Left forelimb (tissue), 1 donor: ENCODE measurements around the gene C1QTNF7.

Source experiments
- DNase-seq: peaks from one replicate; pipeline ENCODE4 v3.0.0-alpha.2; 2018; ENCODE audit warnings: low spot score

Gene C1QTNF7

GRCh38 chr4:15427701-15428100, at the start of gene C1QTNF7:
Gene C1QTNF7, plus strand, starts transcription at chr4:15428033. Its CDS starts 7,711 bp downstream, at chr4:15435744.
- no peak for DNase-seq

- DNase-seq = no peak
These were observed 49.8 kb upstream of the C1QTNF7 start for GRCh38 chr4:15378062-15378461.

- no peak for DNase-seq
These were observed 49.3 kb upstream of the C1QTNF7 start for GRCh38 chr4:15378493-15378892.

- no peak for DNase-seq
These were observed 46.0 kb upstream of the C1QTNF7 start for GRCh38 chr4:15381806-15382338.

- DNase-seq = no peak
These were observed 45.1 kb upstream of the C1QTNF7 start for GRCh38 chr4:15382669-15383273.

GRCh38 chr4:15385515-15385914, 42.3 kb upstream of the C1QTNF7 start:
- no peak for DNase-seq

- no peak for DNase-seq
These were observed 41.9 kb upstream of the C1QTNF7 start for GRCh38 chr4:15385928-15386327.

GRCh38 chr4:15390494-15390893, 37.3 kb upstream of the C1QTNF7 start:
- DNase-seq = no peak

GRCh38 chr4:15392053-15392805, 35.6 kb upstream of the C1QTNF7 start:
- no peak for DNase-seq

- no peak for DNase-seq
These were observed 32.5 kb upstream of the C1QTNF7 start for GRCh38 chr4:15395311-15395710.

- DNase-seq = no peak
These were observed 31.6 kb upstream of the C1QTNF7 start for GRCh38 chr4:15396157-15396800.

- no peak for DNase-seq
These were observed 29.8 kb upstream of the C1QTNF7 start for GRCh38 chr4:15398001-15398400.

- no peak for DNase-seq
These were observed 29.1 kb upstream of the C1QTNF7 start for GRCh38 chr4:15398732-15399131.

- DNase-seq = no peak
These were observed 27.6 kb upstream of the C1QTNF7 start for GRCh38 chr4:15400226-15400625.

GRCh38 chr4:15400981-15401671, 26.7 kb upstream of the C1QTNF7 start:
- DNase-seq = no peak

GRCh38 chr4:15402146-15402545, 25.7 kb upstream of the C1QTNF7 start:
- DNase-seq = no peak

- no peak for DNase-seq
These were observed 24.9 kb upstream of the C1QTNF7 start for GRCh38 chr4:15402974-15403373.

GRCh38 chr4:15405018-15405417, 22.8 kb upstream of the C1QTNF7 start:
- DNase-seq = no peak

GRCh38 chr4:15410750-15411149, 17.1 kb upstream of the C1QTNF7 start:
- no peak for DNase-seq

- DNase-seq = no peak
These were observed 15.4 kb upstream of the C1QTNF7 start for GRCh38 chr4:15412461-15412860.

- DNase-seq = no peak
These were observed 14.7 kb upstream of the C1QTNF7 start for GRCh38 chr4:15413010-15413622.

- DNase-seq = no peak
These were observed 14.2 kb upstream of the C1QTNF7 start for GRCh38 chr4:15413623-15414019.
